Kidney capillary endothelial cell (primary cell): ENCODE results near the gene MYO9A.

Experiments
- DNase-seq: peaks from one replicate; pipeline ENCODE4 v3.0.0-alpha.2; 2018; ENCODE audit warnings: low spot score

Gene MYO9A, protein sequence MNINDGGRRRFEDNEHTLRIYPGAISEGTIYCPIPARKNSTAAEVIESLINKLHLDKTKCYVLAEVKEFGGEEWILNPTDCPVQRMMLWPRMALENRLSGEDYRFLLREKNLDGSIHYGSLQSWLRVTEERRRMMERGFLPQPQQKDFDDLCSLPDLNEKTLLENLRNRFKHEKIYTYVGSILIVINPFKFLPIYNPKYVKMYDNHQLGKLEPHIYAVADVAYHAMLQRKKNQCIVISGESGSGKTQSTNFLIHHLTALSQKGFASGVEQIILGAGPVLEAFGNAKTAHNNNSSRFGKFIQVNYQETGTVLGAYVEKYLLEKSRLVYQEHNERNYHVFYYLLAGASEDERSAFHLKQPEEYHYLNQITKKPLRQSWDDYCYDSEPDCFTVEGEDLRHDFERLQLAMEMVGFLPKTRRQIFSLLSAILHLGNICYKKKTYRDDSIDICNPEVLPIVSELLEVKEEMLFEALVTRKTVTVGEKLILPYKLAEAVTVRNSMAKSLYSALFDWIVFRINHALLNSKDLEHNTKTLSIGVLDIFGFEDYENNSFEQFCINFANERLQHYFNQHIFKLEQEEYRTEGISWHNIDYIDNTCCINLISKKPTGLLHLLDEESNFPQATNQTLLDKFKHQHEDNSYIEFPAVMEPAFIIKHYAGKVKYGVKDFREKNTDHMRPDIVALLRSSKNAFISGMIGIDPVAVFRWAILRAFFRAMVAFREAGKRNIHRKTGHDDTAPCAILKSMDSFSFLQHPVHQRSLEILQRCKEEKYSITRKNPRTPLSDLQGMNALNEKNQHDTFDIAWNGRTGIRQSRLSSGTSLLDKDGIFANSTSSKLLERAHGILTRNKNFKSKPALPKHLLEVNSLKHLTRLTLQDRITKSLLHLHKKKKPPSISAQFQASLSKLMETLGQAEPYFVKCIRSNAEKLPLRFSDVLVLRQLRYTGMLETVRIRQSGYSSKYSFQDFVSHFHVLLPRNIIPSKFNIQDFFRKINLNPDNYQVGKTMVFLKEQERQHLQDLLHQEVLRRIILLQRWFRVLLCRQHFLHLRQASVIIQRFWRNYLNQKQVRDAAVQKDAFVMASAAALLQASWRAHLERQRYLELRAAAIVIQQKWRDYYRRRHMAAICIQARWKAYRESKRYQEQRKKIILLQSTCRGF (N-terminal part only)

DNA sequence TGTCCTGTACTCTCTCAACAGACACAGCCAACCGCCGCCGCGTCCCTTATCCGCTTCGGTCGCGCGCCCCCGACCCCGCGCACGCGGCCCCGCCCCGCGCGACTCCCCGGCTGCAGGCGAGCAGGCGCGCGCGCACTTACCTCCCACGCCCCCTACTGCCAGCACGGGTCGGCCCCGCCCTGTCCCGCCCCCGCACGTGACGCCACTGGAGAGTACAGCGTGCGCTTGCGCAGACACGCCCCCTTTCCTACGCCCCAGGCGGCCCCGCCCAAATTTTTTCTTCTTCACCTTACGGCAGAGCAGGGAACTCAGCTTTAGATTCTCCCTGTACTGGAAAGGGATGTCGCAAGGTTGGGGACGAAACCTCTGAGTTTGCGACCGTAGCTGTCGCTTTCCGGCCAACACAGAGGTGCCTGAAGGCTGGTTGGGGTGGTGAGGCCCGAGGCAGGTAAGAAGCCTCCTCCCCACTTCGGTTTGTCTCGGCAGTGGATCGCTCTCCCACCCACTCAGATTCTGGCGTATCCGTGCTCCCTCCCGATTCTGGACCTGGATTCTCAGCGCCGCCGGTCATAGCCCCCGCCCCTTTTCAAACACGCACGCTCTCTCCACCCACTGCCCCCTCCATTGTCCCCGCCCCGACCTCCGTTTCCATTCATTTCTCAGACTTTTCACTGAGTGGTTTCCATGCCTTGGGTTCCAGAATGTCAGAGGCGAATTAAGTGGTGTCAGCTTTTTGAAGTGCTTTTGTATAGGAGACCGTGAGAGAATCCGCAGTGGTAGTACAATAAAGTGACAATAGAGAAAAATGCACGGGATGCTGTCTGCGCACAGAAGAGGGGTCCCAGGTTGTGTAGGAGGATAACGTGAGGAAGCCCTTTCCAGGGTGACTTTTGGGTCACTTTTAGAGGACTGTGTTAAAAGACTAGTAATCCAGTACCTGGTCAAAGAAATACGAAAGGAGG lies at the start of gene MYO9A, which contains the start of gene SENP8:
Gene MYO9A (minus strand): TSS at position 134 of the 962 bp plus-strand sequence. CDS start 71,587 bp downstream, outside the sequence.
Gene SENP8 (plus strand): TSS at position 387 of the 962 bp plus-strand sequence. CDS start 21,221 bp downstream, outside the sequence.
- DNase-seq, result peak; percentile 97

DNA sequence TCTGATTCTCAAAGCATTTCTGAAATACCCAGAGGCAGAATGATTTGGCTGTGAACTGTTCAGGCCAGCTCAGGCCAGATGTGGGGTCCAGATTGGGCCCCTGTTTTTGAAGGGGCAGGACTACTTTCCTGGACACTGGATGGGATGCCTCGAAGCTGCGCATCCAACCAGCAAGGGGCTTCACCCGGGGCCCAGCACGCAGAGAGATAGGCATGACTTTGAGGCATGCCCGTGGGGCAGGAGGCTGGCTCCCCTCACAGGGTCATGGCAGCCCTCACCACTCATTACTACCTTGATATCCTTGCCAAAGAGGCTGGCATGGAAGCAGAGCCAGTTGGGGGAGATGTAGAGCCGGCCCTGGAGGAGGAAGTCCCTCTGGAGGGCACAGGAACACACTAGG lies 49.5 kb upstream of the MYO9A start:
- no peak for DNase-seq

DNA sequence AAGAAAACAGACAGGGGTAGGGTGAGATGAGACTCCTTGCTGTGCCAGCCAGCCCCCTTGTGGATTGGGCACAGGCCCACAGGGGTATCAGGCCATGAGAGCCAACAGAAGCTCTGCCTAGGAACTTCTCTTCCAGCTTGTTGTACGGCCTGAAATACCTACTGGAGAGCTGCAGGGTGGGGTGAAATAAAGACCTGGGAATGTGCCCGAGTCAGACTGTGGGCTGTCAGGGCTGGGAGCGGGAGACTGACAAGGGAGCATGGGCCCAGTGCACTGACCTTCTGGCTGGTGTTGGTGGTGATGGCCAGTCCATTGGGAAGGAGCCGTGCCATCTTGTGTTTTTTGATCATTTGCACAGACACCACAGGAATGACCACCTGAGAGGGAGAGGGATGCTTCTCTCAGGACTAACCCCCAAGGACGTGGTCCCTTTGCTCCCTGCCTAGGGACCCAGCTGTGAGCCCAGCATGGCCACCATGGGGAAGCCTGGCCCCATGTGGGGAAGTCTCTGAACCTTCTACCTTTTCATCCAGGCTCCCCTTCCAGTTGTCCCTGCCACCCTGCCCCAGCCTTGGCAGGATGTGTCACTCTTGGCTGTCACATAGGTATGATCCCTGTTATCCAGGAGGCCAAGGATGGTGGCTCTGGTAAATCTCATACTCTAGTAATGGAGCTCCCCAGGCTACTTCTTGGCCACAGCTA lies 48.9 kb upstream of the MYO9A start:
- no peak for DNase-seq

DNA sequence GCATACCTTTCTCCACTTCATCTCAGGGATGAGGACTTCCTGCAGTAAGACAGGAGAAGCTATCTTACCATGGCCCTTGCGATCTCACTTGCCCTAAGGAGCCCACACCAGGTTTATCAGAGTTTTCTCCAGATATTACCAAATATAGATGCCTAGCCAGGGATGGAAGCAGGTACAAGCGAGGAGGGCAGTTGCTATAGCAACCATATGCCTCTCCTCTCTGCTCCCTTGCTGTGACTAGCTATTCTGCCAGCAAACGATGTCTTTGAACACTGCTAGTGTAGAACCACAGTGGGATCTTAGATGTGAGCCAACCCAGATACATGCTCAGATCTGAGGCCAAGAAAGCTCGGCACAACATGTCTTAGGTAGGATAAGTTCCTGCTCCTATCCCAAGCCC lies 45.8 kb upstream of the MYO9A start:
- no peak for DNase-seq

DNA sequence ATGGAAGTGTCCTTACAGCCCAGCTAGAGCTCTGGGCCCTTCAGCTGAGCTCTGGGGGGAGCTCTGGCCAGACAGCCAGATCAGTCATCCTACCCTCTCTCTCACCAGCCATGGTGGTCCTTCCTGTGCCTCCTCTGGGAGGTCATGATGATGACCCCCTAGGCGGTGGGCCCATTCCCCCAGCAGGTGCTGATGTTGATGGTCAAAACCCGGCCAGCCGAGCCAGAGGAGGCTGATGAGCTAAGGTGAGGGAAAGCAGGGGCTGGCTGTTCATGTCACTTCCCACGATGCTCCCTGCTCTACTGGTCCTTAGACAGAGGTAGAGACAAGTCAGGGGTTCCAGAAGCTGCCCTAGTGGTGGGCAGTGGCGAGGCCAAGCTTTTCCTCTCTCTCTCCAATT lies 44.6 kb upstream of the MYO9A start:
- no peak for DNase-seq

DNA sequence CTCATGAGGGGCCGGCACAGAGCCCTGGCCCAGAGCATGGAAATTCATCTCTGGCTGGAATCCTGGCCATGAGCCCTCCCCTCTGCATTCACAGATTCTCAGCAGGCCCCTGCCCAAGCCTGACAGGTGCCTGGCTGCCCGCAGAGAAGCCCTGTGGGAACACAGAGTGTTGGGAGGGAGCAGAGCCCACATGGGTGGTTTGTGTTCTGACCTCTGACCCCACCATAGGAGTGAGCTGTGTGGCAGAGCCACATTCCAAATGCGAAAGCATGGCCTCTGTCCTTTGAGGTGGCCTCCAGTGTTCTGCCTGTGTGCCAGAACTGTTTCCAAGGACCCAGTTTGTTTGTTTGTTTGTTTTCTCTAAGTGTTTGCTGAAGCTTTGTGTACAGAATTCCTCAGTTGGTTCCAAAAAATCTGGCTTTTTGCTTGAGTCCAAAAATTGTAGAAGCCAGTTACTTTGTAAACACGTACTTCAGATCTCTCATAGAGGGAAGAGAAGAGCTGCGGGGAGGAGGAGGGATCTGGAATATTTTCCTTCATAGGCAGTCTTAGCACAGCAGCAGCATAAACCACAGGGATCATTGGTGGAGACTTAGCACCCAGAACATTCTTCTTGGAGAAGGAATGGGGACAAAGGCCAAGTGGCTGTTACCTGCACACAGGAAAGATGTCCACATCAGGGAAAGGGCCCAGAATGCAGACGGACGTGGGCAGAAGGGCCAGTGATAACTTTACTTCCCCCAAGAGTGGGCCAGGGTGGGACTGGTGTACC lies 43.6 kb upstream of the MYO9A start:
- DNase-seq, result no peak

DNA sequence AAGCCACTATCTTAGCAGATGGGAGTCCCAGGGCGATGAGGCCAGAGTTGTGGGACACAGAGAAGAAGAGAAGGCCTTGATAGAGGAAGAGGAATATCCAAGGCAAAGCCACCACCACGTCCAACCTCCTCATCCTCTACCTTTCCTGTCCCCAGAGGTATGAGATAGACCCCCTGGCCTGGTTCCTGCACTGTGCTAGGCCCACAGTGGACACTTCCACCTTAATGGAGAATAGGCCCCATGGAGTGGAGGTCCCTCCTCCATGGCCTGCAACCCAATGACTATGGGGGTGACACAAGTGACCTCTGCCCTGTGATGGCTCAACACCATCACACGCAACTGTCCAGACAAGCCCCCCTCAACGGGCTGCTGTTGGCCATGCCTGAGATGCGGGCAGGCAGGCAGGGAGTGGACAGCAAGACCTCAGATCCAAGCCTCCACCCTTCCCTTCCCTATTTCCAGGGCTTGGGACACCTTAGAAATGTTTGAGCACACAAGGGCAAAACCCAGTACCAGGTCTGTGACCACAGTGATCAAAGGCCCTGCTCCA lies 42.8 kb upstream of the MYO9A start:
- no peak for DNase-seq

DNA sequence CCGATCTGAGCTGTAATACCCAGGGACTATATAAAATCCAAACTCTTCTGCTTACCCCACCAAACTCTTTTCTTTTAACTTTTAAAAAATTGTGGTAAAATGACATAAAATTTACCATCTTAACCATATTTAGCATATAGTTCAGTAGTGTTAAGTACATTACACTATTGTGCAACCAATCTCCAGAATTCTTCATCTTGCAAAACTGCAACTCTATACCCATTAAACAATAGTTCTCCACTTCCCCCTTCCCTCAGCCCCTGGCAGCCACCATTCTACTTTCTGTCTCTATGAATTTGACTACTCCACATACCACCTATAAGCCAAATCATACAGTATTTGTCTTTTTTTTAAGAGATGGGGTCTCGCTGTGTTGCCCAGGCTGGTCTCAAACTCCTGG lies 39.0 kb upstream of the MYO9A start:
- DNase-seq, result no peak

DNA sequence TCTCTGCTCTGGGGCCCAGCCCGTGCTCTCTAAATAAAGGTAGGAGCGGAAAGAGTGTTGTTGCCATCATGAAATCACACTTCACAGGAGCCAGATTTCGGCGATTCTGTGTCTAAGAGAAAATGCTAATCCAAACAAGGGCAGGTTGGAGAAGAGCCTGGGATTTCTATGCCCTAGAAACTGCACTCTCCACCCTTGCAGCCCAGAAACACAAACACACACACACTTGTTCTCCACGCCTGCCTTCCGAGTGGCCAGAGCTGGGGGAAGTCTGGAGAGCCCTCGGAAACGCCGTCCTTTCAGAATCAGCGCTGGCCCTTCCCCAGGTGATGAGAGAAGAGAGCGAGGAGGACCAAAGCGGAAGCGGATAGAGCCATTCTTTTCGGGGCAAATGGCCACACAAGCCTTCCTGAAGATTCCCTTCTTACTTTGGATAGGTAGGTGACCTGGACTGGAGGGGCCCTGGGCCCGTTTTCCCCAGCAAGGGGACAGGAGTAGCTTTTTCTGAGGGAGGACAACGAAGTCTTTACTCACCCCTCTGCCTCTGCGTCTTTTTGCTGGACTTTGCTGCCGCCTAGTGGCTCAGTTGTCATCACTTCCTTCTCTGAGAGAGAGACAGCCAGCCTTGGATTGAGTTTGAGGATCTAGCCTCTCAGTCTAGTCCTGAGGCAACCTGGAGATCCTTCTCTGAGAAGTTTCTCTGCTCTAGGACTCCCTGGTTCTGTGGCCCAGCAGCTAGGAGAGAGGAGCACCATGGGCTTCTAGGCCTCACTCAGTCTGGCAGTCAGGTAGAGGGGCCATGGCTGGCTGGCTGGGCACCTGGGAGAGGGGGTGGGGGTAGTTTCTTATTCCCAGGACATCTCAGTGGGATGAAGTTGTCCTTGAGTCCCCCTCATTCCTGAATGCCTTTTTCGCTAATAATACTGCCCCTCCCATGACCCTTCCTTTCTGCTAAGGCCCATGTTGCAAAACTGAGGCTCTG lies 38.0 kb upstream of the MYO9A start:
- peak; percentile 77 for DNase-seq

DNA sequence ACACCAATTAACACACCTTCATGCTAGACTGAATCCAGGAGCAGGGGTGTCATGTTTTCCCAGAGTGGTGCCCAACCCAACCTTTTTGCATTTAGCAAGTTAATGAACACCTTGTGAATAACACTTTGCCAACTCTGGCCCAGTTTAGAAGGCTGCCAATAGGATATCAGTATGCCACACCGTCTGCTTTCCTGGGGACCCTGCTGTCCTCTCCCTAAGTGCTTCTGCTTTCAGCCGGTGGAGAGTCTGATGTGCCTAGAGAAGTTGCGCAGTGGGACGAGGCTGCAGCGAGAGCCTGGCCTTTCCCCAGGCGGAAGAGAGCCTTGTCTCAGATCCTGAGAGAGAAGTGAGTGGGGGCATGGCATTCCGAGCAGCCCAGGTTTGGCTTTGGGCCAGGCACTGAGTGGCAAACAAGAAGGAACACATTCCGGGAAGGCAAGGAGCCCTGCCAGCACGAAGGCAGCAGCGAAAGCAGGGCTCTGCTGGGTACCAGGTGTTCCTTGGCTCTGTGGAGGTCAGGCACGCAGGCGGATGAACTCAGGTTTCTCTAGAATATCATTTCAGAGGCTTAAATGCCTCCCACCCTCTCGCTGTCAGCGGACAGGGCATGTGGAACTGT lies 37.2 kb upstream of the MYO9A start:
- peak; percentile 30 for DNase-seq

DNA sequence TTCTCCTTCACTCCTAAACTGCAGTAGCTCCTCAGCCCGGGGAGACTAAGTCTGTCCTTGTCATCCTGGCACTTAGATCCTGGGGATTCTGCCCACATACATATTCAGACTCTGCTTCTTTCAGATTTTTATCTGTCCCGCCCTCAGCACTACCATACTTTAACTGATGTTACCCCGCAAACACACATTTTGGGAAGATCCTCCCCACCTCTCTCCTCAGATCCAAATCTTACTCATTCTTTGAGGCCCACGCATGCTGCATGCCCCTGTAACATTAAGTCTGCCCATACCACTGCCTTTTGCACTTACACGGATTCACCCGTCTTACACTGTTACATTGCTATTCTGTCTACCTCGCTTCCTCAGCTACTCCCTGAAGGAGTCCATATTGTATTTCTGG lies 36.4 kb upstream of the MYO9A start:
- no peak for DNase-seq

DNA sequence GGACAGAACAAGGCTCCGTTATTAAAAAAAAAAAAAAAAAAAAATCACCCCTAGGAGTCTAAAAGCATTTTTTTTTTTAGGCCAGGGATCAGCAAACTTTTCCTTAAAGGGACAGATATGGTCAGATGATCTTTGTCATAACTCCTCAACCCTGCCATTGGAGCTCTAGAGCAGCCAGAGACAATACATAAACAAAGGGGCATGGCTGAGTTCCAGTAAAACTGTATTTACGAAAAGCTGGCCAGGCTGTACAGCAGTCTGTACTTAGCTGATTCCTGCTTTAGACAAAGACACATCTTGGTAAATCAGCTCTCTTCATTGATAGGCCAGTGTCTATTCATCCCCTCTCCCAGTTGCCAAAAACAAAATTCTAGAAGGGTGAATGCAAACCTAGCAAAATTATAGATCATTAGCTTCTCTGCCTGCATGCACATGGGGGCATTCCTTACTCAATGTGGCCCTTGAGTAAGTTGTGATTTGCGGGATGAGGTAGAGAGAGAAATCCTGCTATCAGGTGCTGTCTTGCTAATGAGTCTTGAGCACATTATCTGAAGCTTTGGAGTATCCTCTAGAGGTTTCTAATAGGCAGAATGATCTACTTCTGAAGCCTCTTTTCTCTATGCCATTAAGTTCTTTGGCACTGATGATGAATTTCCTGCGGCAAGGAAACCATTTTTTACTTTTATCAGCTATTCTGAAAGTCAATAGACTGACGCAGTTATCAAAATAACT lies 35.5 kb upstream of the MYO9A start:
- DNase-seq, result no peak

DNA sequence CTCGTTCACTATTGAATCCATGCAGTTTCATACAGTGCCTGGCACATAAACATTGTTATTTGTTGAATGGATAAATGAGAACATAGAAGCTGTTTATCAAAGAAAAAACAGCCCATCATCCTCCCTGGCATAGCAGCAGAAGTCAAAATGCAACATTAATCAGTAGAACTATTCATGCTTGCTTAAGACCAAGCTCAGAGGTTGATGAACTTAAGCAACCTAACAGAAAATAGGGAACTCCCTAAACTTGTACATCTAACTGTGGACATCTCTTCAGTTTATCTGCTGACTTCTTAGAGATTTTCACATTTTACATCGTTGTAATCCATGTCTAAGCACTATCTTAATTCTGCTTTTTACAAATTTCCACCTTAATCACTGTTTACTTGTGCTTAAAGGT lies 29.5 kb upstream of the MYO9A start:
- no peak for DNase-seq

DNA sequence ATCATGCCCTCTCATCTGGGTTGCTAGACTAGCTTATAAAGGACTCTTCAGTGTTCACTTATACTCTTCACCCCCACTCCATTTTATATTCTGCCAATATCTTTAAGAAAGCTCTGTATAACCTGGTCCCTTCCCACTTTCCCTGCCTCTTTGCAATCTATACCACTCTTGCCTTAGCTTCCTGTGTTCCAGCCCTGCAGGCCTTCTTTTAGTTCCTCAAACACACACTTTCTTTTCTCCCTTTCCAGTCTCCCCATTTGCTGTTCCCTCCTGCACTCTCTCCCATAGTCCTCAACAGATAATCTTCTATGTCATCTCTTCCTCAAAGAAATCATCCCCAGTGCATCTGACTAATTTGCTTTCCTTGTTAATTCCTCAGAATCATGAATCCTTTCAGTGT lies 29.0 kb upstream of the MYO9A start:
- no peak for DNase-seq

DNA sequence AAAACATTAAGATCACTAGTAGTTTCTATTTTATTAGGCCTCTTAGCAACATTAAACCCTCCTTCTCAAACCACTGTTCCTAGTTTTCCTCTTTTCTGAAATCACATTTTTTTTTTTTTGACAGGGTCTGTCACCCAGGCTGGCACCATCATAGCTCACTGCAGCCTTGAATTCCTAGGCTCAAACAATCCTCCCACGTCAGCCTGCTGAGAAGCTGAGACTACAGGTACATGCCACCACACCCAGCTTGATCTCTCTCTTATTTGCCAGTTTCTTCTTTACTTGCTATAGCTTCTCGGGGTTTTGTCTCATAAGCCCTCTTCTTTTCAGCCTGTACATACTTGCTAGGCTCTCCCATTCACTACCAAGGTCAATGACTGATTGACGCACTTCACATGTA lies 28.3 kb upstream of the MYO9A start:
- DNase-seq, result no peak

DNA sequence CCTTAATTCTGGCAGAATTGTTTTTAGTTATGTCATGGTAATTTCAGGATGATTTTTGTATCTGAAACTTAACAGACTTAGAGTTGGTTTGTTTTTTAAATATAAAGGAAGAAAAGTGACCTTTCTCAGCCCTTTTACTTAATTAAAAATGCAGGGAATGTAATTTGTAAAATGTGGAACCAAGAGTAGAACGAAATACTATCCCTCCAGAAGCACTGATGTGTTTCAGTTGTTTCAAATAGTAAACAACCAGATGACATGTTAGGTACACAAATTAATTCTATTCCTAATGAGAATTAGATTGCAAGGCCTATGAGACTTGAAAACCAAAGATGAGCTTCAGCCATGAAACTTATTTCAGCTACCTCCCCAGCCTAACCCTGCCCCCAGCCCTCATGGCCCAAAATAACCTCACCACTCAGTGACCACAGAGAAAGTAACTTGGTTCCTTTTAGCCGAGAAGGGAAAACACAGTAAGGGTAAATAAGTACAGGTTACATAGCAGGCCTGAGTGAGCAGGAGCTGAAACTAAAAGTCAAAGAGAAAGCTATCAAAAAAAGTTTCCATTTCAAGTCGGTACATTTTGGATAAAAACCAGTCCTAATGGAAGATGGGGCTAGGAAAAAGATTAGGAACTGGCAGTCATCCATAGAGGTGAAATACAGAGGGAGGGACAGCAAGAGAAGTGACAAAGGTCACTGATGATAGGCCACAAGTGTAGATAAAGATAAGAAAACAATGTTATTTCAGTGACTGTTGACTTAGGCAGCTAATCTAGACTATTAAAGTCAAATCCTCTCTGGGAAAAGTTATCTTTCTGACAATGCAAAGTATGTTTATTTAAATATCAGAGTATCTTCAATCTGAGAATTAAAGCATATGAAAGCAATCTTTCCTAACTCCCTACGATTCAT lies 23.5 kb upstream of the MYO9A start:
- DNase-seq, result no peak
